ENCODE measurements around the gene AHSP.
"Not testable (repeated sequence)": the region's sequence is repeated elsewhere in the genome, so short reads cannot be mapped to it uniquely, and the experiment has no call there.

AHSP gene

DNA sequence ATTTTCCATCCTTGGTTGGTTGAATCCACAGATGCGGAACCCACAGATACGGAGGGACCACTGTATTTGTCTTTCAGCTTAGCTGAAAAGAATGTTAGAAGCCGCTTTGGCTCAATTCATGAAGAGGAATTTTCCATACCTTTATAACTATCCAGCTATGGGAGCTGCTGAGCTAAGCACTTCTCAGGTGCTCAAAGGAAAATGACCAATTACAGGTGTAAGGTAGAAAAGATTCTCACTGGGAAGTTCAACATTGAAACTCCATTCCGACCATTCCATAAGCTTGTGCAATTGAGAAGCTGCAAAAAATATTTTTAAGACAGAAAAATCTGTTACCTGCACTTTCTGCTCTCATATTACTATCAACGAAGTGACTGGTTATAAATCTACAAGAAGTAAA, 2.7 kb downstream of the AHSP start:
- no peak for TF ChIP-seq POLR2A (IDR thresholded peaks at IDR 0.05; ENCODE audit: low read depth, low read length)
- DNase-seq (ENCODE audit: insufficient read length, low spot score) (no peak), FAIRE-seq (no peak)

DNA sequence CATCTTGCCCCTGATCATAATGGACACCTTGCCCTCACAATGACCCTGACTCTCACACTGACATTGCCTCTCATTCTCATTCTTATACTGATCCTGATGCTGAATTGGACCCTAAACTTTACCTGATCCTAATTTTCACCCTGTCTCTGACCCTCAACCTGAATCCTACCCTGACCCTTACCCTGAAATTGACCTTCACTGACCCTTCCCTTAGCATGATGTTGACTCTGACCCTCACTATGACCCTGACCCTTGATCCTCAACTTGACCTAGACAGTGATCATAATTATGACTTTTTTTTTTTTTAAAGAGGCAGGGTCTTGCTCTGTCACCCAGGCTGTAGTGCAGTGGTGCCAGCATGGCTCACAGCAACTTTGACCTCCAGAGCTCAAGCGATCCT, 3.4 kb downstream of the AHSP start:
- no peak for TF ChIP-seq POLR2A (IDR thresholded peaks at IDR 0.05; ENCODE audit: low read depth, low read length)
- DNase-seq (ENCODE audit: insufficient read length, low spot score) (no peak), FAIRE-seq (no peak)

DNA sequence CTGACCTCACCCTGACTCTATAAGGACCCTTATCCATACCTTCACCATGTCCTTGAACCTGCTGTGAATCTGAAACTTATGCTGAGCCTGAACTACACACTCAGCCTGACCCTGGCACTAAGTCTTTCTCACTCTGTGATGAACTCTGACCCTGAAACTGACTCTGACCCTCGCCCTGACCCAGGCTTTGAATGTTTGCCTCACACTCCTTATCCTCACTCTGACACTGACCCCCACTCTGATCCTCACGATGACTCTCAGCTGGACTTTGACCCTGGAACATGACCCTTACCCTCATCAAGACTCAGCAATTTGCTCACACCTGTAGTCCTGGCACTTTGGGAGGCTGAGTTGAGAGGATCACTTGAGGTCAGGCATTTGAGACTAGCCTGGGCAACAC, 4.4 kb downstream of the AHSP start:
- FAIRE-seq (no peak), DNase-seq (ENCODE audit: insufficient read length, low spot score) (no peak)
- TF ChIP-seq POLR2A (IDR thresholded peaks at IDR 0.05; ENCODE audit: low read depth, low read length): no peak

DNA sequence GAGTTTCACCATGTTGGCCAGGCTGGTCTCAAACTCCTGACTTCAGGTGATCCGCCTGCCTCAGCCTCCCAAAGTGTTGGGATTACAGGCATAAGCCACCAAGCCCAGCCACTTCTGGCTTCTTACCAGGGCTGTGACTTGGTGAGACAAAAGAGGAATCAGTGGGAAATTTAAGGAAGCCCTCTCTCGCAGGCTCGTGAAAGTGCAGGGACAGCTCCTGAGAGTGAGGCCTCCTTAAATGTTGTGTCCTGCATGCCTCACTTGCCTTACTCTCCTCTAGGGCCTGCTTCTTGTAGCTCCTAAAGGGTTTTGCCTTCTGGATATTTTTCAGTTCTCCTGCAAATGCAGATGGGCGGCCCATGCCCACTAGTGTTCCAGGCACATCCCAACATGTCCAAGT, 5.2 kb downstream of the AHSP start:
- no peak for DNase-seq (ENCODE audit: insufficient read length, low spot score)
- no peak for TF ChIP-seq POLR2A (IDR thresholded peaks at IDR 0.05; ENCODE audit: low read depth, low read length)
- no peak for FAIRE-seq

DNA sequence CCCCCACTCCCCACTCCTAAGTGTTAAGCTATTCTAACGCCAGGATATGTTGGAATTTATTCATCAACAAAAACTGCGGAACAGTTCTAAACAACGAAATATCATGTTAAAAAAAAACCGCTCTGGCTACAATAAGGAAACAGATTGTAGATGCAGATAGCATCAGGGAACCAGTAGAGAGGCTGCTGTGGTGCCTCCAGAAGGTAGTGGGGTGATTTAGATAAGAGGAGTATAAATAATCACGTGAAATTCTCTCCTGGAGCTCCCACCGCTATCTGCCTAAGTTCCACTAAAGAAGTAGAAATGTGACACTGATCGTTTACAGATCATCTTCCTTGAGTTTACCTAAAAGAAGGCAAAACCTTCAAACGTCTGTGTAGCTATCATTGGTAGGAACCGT, 8.0 kb downstream of the AHSP start:
- DNase-seq (ENCODE audit: insufficient read length, low spot score): no peak
- no peak for FAIRE-seq
- no peak for TF ChIP-seq POLR2A (IDR thresholded peaks at IDR 0.05; ENCODE audit: low read depth, low read length)

DNA sequence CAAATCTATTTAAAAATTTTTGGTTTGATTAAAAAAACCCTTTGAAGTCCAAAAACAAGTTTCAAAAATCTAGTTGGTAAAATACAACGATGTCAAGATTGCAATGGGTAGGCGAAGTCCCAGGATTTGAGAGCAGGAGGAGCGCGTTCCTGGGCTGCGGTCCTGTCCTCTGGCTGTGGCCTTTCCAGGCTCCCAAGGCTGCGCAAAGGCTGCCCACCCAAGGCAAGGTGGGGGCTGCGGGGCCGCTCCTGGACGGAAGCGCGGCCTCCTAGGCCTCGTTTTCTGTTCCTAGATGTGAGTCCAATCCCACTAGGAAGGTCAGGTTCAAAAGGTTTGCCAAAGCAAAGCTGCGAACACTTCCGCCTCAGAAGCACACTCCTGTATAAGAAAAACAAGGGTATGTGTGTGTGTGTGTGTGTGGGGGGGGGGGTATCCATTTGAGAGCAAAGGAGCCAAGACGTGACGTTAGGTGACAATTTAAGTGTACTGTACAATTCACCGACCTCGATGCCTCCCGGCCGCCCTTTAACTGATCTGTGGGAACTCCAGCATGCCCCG, 9.2 kb downstream of the AHSP start:
- TF ChIP-seq POLR2A (IDR thresholded peaks at IDR 0.05; ENCODE audit: low read depth, low read length): no peak
- DNase-seq (ENCODE audit: insufficient read length, low spot score) (no peak), FAIRE-seq (no peak)

DNA sequence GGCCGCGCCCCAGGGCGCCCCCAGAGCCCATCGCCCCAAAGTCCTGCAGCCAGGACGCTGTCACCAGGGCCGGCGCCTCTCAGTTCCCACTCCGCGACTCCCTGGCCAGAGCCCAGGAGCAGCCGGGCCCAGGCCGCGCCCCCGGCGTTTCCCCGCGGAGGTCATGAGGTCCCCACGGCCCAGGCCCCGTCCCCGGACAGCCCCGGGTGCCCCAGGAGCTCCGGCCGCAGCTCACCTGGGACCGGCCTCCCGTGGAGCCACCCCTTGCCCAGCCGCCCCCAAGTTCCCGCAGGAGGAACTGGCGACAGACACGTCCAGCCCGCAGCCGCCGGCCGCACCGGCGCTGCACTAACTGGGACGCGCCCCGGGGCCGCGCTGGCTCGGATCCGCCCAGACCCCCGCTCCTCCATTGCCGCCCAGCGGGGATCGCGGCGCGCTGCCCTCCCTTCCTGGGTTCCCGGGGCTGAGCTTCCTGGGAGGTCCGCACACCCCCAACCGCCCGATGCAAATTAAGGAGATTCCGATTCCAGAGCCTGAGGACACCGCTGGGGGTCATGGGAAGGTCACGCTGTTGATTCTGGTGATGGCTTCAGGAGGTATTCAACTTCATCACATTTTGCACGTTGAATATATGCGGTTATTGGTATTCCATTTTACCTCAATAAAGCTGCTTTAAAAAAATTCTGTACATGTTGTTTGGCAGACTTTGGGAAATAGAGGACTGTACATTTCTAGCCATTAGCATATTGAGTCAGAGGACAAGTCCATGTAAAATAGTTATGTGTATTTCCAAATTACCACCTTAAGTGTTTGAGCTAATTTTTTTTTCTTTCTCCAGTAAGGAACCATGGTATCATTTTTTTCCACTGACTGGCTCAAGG, 9.9 kb downstream of the AHSP start:
- no peak for DNase-seq (ENCODE audit: insufficient read length, low spot score)
- FAIRE-seq: no peak
- no peak for TF ChIP-seq POLR2A (IDR thresholded peaks at IDR 0.05; ENCODE audit: low read depth, low read length)

DNA sequence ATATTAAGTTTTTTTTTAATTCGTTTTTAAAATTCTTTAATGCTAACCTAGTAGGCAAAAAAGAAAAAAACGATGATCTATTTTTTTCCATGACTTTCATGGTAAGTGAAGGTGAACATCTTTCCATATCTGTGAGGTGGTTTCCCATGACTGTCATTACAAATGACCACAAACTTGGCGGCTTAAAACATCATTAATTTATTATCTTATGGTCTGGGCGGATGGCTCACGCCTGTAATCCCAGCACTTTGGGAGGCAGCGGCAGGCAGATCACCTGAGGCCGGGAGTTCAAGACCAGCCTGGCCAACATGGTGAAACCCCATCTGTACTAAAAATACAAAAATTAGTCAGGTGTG, 10.5 kb downstream of the AHSP start:
- DNase-seq (ENCODE audit: insufficient read length, low spot score); FAIRE-seq: not testable (repeated sequence)

DNA sequence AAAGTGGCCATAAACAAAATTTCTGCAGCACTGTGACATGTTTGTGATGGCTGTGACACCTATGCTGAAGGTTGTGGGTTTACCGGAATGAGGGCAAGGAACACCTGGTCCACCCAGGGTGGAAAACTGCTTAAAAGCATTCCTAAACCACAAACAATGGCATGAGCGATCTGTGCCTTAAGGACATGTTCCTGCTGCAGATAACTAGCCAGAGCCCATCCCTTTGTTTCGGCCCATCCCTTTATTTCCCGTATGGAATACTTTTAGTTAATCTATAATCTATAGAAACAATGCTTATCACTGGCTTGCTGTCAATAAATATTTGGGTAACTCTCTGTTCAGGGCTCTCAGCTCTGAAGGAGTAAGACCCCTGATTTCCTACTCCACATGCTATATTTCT, 12.1 kb downstream of the AHSP start:
- FAIRE-seq; DNase-seq (ENCODE audit: insufficient read length, low spot score): not testable (repeated sequence)

DNA sequence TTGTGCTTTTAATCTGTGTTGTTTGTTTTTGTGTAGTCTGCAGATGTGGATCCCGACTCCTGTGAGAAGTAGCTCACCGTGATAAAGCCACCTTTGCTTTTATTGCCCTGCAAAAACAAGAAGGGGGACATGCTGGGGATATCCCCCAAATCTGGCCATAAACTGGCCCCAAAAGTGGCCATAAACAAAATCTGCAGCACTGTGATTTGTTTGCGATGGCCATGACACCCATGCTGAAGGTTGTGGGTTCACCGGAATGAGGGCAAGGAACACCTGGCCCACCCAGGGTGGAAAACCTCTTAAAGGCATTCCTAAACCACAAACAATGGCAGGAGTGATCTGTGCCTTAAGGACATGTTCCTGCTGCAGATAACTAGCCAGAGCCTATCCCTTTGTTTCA, 15.1 kb downstream of the AHSP start:
- FAIRE-seq (no peak), DNase-seq (ENCODE audit: insufficient read length, low spot score) (no peak)
- no peak for TF ChIP-seq POLR2A (IDR thresholded peaks at IDR 0.05; ENCODE audit: low read depth, low read length)

DNA sequence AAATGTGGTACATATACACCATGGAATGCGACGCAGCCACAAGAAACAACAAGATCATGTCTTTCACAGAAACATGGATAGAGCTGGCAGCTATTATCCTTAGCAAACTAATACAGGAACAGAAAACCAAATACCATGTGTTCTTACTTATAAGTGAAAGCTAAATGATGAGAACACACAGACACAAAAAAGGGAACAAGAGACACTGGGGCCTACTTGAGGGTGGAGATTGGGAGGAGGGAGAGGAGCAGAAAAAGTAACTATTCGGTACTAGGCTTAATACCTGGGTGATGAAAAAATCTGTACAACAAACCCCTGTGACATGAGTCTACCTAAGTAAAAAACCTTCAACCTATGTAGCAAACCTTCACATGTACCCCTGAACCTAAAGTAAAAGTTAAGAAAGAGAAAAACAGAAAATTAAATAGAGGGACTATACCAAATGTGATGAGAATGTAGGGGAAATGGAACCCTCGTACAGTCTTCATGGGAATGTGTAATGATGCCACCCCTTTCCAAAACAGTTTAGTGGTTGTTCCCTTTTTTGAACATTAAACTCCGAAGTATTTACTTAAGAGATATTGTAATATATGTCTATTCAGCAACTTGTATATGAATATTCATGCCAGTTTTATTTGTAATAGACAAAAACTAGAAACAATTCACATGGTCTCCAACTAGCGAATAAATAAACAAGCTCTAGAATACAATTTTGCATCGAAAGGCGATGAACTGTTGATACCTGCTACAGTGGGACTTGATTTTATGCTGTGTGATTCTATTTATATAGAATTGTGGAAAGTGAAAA, 33.9 kb downstream of the AHSP start:
- DNase-seq (ENCODE audit: insufficient read length, low spot score) (no peak), FAIRE-seq (no peak)
- TF ChIP-seq POLR2A (IDR thresholded peaks at IDR 0.05; ENCODE audit: low read depth, low read length): no peak

DNA sequence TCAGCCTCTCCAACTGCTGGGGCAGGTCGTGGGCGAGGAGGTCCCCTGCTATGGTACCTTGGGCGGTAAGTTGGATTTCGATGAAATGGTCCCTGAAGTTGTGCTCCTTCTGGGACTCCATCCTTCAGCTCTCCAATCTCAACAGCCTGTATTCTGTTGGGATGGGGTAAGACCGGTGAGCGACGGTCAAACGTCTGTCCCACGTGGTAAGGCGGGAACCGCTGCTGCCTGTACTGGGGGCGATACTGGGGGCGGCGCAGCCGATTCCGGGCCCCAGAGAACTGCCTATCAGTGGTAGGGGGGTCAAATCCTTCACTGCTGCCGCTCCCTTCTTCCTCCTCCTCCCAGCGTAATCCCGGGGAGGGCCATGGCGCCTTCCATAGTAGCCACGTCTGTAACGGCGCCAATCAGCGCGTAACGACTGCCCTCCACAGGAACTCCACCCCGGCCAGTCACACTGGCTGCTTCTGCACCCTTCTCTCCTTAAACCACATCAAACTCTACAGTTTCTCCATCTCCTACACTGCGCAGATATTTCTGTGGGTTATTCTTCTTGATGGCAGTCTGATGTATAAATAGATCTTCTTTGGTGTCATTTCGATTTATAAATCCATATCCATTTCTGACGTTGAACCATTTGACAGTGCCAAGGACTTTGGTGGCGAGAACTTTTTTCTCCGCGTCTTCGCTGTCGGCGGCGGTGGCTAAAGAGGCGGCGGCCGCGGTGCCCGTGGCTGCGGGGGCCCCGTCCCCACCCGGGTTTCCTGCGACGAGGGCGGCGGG, 41.1 kb downstream of the AHSP start:
- TF ChIP-seq POLR2A (IDR thresholded peaks at IDR 0.05; ENCODE audit: low read depth, low read length): no peak
- DNase-seq (ENCODE audit: insufficient read length, low spot score) (no peak), FAIRE-seq (no peak)

DNA sequence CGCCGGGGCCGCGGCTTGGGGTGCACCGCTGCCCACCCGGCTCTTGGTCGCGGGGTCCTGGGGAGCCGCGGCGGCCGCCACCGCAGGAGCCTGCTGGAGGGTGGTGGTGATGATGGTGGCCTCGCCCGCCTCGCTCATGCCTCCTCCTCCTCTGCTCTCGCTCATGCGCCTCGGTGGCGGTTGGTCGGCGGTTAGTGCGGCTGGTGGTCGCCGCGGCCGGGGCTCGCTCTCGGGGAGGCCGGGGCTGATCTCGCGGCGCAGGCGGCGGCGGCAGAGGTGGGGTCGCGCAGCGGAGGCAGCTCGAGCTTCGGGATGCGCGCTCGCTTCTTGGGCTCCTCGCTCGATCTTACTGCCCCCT, 41.6 kb downstream of the AHSP start:
- no peak for FAIRE-seq
- no peak for TF ChIP-seq POLR2A (IDR thresholded peaks at IDR 0.05; ENCODE audit: low read depth, low read length)
- no peak for DNase-seq (ENCODE audit: insufficient read length, low spot score)

DNA sequence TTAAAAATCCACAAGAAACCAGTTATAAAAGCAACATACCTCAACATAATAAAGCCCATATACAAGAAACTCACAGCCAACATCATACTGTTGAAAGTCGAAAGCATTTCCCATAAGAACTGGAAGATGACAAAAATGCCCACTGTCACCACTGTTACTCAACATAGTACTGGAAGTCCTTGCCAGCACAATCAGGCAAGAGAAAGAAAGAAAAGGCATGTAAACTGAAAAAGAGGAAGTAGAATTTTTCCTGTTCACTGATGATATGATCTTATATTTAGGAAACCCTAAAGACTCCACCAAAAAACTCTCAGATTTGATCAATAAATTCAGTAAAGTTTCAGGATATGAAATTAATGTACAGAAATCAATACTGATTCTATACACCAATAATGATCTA, 45.1 kb downstream of the AHSP start:
- TF ChIP-seq POLR2A (IDR thresholded peaks at IDR 0.05; ENCODE audit: low read depth, low read length): no peak
- no peak for FAIRE-seq
- no peak for DNase-seq (ENCODE audit: insufficient read length, low spot score)

DNA sequence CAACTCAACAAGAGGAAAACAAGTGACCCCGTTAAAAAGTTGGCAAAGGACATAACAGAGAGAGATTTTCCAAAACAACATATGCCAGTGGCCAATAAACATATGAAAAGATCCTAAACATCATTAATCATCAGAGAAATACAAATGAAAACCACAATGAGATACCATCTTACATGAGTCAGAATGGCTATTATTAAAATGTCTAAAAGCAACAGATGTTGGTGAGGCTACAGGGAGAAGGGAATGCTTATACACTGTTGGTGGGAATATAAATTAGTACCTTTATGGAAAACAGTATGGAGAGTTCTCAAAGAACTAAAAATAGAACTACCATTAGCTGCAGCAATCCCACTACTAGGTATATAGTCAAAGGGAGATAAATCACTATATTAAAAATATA, 46.5 kb downstream of the AHSP start:
- not testable (repeated sequence) for FAIRE-seq; DNase-seq (ENCODE audit: insufficient read length, low spot score)

Measured in H54 (cell line).